AG20443 (cell line): ENCODE results near the gene PGAP3.

Experiments
- DNase-seq: peaks from one replicate; pipeline ENCODE4 v3.0.0; 2012; ENCODE audit warnings: low spot score, mixed read lengths

PGAP3 gene

DNA sequence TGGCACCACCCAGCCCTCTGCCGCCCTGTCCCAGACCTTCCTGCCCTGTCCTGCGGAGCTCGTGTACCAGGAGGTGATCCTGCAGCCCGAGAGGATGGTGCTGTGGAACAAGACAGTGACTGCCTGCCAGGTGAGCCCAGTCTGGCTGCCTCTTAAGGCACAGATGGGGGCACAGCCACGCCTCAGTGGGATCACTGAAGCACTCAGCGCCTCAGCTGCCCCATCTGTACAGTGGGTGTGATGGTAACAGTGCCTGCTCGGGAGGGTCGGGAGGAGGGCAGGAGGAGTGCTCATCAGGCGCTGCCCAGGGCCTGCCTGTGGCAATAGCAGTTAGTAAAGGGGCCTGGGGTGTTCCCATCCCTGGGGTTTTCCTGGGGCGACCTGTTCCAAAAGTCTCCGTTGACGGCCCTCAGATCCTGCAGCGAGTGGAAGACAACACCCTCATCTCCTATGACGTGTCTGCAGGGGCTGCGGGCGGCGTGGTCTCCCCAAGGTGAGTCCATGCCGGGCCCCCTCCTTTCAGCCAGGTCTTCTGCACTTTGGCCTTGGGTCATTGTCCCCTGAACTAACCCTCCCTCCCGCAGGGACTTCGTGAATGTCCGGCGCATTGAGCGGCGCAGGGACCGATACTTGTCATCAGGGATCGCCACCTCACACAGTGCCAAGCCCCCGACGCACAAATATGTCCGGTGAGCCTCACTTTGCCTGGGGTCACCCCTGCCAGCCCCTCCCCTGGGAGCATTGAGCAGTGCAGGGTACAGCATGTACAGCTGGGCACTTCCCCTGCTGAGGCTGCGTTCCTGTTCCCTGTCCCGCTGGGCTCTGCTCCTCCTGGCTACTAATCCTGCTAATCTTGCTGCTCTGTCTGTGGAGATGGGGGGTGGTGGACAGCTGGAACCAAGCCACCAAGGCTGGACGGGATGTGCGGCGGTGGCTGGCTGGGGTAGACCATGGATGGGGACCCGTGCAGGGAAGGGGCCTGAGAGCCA lies 27.2 kb downstream of the PGAP3 start:
- DNase-seq, result no peak

GRCh38 chr17:39660011-39660360 lies 27.9 kb downstream of the PGAP3 start:
- no peak for DNase-seq

GRCh38 chr17:39659279-39660010 lies 28.4 kb downstream of the PGAP3 start:
- DNase-seq, result no peak

- DNase-seq, result no peak
Measured at GRCh38 chr17:39658760-39659159, 29.1 kb downstream of the PGAP3 start.

GRCh38 chr17:39658346-39658745 lies 29.5 kb downstream of the PGAP3 start:
- no peak for DNase-seq

- DNase-seq, result no peak
Measured at GRCh38 chr17:39655105-39655504, 32.8 kb downstream of the PGAP3 start.

DNA sequence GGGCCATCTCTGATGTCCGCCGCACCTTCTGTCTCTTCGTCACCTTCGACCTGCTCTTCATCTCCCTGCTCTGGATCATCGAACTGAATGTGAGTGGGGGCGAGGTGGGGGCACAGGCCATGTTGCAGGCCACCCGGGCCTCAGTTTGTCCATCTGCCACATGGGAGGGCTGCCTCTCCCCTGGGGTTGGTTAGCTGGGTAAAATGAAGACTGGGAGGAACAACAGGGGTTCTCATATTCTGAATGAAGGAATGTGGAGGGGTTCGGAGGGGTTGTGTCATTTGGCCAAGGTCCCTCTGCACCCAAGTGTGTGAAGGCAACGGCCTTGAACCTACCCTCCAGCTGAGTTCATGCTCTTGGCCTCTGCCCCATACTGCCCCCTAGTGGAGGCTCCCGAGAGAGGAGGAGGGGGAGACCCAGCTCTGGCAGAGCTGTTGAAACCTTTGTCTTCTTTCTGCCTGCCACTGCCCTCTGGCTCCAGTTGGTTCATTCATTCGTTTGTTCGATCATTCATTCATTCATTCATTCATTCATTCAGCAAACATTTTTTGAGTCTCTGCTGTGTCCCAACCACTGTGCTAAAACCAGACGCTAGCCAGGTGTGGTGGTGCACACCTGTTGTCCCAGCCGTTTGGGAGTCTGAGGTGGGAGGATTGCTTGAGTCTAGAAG lies 34.1 kb downstream of the PGAP3 start:
- peak; percentile 88 for DNase-seq

GRCh38 chr17:39653316-39653661 lies 34.6 kb downstream of the PGAP3 start:
- no peak for DNase-seq

GRCh38 chr17:39652587-39653315 lies 35.1 kb downstream of the PGAP3 start:
- DNase-seq, result no peak

DNA sequence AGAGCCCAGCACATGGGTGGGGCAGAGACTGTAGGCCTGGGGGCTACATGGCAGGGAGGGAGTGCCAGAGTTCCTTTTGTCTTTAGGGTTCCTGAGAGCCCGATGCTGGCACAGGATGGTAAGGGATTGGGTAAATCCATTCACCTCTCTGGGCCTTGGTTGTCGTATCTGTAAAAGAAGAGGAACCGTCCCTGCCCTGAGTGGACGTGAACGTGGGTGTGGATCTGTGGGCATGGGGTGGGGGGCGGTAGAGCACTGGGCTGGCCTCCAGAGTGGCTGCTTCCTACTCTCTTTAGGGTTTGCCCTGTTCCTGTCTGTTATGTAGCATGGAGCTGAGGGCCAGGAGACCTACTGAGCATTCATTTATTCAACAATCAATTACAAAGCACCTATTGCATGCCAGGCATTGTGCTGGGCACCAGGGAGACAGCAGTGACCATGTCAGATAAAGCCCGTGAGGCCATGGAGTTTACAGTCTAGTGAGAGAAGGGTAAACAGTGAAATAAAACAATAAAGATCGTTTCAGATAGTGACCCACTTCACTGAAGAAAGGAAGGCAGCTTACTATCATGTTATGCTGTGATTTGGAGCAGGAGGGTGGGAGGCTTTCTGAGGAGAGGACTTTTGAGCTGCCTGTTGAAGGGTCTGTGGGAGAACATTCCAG lies 35.8 kb downstream of the PGAP3 start:
- DNase-seq, result no peak

DNA sequence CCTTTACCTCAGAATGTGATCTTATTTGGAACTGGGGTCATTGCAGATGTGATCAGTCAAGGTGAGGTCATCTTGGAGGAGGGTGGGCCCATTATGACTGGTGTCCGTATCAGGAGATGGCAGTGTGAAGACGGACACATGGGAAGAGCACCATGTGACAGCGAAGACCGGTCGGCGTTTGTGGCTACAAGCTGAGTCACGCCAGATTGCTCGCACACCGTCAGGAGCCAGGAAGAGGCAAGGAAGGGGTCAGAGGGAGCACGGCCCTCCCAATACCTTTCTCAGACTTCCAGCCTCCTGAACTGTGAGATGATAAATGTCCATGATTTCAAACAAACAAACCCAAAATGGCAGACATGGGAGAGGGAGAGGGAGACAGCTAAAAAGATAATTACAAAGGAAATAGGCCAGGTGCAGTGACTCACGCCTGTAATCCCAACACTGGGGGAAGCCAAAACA lies 37.7 kb downstream of the PGAP3 start:
- no peak for DNase-seq

- DNase-seq, result no peak
Measured at GRCh38 chr17:39648616-39649366, 39.1 kb downstream of the PGAP3 start.

GRCh38 chr17:39647256-39647655 lies 40.6 kb downstream of the PGAP3 start:
- no peak for DNase-seq

DNA sequence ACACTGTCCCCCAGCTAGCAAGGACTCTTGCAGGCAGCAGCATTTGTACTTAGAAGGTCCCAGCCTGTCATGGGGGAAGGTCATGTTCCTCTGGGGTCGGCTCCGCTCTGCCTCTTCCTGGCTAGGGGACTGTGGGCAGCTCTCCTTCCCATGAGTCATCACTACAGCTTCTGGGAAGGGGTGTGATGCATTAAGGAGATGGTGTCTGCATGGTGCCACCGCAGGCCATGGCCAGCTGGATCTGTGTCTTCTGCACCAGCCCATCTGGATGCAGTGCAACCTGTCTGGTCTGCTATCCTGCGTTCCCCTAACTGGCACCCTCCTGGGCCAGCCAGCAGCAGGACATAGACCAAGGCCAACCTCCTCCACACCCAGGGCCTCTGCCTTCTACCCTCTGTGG lies 44.6 kb downstream of the PGAP3 start:
- peak; percentile 61 for DNase-seq

GRCh38 chr17:39642291-39643074 lies 45.4 kb downstream of the PGAP3 start:
- no peak for DNase-seq

DNA sequence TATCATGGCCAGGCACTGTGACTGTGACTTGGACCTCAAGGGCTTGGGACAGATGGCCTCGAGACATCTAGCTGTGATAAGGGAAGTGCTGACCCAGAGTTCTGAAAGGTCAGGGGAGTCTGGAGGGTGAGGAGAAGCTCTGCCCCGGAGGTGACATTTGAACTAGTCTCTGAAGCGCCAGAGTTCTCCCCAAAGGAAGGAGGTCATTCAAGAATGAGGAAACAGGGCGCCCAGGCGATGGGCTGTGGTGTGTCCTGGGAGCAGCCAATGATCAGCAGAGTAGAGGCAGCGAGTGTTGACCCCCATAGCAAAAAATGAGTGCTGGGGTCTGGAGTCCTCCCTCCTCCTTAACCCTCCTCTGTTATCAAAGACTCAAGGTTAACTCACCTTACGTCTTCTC lies 46.0 kb downstream of the PGAP3 start:
- DNase-seq, result no peak

- no peak for DNase-seq
Measured at GRCh38 chr17:39641097-39641496, 46.8 kb downstream of the PGAP3 start.

GRCh38 chr17:39640591-39641031 lies 47.2 kb downstream of the PGAP3 start:
- no peak for DNase-seq

- DNase-seq, result no peak
Measured at GRCh38 chr17:39639566-39640458, 48.0 kb downstream of the PGAP3 start.
